Measurements from ENCODE around the gene CAMK4.

Gene CAMK4

DNA sequence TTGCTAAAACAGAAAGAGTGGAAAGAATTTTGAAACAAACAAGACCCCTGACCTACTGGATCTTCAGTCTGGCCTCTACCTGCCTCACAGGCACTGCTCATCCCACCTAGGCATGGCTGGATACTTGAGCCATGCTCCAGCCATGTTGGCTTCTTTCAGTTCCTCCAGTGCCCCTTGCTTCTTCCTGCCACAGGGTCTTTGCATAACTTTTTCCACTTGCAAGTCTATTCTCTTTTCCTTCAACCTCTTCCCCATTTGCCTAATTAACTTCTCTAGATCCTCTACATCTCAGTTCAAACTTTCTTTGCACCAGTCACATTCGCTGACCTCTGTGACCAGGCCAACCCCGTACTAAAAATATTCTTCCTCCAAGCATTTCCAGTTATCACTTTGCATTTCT is 237.8 kb downstream of the CAMK4 start:
- TF ChIP-seq, protein P1, sequence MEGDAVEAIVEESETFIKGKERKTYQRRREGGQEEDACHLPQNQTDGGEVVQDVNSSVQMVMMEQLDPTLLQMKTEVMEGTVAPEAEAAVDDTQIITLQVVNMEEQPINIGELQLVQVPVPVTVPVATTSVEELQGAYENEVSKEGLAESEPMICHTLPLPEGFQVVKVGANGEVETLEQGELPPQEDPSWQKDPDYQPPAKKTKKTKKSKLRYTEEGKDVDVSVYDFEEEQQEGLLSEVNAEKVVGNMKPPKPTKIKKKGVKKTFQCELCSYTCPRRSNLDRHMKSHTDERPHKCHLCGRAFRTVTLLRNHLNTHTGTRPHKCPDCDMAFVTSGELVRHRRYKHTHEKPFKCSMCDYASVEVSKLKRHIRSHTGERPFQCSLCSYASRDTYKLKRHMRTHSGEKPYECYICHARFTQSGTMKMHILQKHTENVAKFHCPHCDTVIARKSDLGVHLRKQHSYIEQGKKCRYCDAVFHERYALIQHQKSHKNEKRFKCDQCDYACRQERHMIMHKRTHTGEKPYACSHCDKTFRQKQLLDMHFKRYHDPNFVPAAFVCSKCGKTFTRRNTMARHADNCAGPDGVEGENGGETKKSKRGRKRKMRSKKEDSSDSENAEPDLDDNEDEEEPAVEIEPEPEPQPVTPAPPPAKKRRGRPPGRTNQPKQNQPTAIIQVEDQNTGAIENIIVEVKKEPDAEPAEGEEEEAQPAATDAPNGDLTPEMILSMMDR (IDR thresholded peaks at IDR 0.05; ENCODE audit: low read depth, low read length): no peak
- no peak for DNase-seq (ENCODE audit: low read depth, low spot score)
- in situ Hi-C loops (cut with HindIII; ENCODE audit: low sequenced_read_pairs): no loop called here
- H3K4me3 ChIP-seq (ENCODE audit: low read depth, low read length): no peak overlapping the region

DNA sequence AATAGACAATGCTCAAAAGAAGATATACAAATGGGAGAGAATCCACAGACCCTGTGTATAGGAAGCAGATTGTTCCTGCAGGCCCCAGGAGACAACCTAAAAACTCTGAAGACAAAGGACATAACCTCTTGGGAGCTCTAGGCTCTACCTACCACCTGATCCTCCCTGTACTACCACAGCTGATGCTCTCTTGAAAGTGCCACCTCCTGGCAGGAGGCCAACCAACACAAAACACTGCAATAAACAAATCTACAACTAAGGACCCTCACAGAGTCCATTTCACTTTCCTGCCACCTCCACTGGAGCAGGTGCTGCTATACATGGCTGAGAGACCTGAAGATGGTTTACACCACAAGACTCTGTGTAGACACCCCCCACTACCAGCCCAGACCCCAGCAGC is 239.1 kb downstream of the CAMK4 start:
- DNase-seq (ENCODE audit: low read depth, low spot score): no peak
- in situ Hi-C loops (cut with HindIII; ENCODE audit: low sequenced_read_pairs): no loop called here
- TF ChIP-seq, protein P1 (IDR thresholded peaks at IDR 0.05; ENCODE audit: low read depth, low read length): no peak
- H3K4me3 ChIP-seq (ENCODE audit: low read depth, low read length): no peak overlapping the region

DNA sequence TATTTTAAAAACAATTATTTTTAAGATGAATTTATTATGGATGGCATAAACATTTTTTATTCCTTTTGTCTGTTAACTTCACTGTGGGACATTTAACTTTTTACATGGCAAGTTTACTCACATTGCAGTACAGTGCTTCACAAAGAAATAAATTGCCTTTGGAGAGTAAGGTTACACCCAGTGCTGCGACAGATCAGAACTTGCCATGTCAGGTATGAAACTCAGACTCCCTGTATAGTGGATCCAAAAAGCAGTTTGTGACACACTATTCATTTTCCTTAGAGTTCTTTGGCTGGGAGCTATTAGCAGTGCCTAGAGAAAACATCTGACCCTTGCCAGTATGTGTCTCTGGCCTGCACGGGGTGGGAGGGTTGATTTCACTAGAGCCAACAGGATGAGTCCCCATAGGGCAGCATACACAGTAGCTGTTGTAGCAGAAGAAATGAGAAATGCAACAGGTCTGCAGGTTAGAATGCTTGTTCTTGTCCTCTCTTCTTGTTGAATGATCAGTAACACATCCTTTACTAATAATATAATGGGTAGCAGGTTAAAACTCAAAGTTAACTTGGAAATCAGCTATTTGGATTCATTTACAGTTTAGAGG is 245.2 kb downstream of the CAMK4 start:
- in situ Hi-C loops (cut with HindIII; ENCODE audit: low sequenced_read_pairs): no loop called here
- no peak for DNase-seq (ENCODE audit: low read depth, low spot score)
- H3K4me3 ChIP-seq (ENCODE audit: low read depth, low read length): no peak overlapping the region
- TF ChIP-seq, protein P1 (IDR thresholded peaks at IDR 0.05; ENCODE audit: low read depth, low read length): no peak

DNA sequence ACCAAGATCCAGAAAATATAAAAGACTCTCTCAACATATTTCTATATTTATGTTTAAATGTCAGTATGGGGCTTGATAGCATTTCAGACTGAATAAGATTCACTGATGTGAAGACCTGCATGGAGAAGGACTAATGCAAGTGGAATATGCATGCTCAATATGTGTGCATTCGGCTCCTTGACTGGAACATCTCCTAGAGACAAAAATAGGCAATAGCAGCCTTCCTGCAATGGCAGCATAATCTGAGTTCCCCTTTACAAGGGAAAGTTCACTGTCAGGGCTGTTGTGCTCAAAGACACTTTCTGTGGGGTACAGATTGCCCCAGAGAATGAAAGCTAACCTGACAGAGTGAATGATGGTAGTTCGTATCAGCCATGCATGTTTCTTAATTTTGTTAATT is 245.7 kb downstream of the CAMK4 start:
- TF ChIP-seq, protein P1 (IDR thresholded peaks at IDR 0.05; ENCODE audit: low read depth, low read length): peak; percentile 16
- H3K4me3 ChIP-seq (ENCODE audit: low read depth, low read length): no peak overlapping the region
- in situ Hi-C loops (cut with HindIII; ENCODE audit: low sequenced_read_pairs): no loop called here
- no peak for DNase-seq (ENCODE audit: low read depth, low spot score)

DNA sequence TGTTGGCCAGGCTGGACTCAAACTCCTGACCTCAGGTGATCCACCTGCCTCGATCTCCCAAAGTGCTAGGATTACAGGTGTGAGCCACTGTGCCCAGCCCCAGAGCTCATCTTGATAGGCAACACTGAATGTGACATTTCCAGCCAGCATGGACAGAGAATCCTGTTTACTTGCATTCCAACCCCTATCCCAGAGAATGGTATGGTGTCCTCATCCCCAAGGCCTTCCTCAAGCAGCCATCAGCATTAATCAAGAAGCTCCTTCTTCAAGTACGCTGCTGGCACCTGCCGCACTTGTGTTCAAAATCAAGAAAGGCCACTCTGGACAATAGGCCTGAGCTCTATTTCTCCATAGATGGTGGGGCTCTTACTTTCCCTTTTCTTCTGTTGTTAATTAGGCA is 247.9 kb downstream of the CAMK4 start:
- TF ChIP-seq, protein P1 (IDR thresholded peaks at IDR 0.05; ENCODE audit: low read depth, low read length): no peak
- in situ Hi-C loops (cut with HindIII; ENCODE audit: low sequenced_read_pairs): no loop called here
- no peak for DNase-seq (ENCODE audit: low read depth, low spot score)
- no peak overlapping the region for H3K4me3 ChIP-seq (ENCODE audit: low read depth, low read length)

DNA sequence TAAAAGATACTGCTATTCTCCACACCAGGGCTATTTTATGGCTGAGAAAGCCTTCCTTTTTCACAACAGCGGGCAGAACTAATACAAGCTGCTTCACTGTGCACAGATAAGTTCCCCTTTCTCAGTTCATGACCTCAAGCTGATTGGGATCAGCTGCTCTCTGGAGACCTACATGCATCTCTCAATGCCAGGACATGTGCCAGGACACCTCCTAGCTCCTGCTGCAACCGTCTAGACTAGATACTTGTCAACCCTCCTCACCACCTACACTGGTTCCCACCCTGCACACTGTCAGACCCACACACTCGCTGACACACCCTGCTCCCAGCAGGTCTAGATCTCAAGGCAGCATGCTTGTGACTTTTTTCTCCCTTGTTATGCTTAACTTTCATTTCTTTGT is 248.4 kb downstream of the CAMK4 start:
- in situ Hi-C loops (cut with HindIII; ENCODE audit: low sequenced_read_pairs): no loop called here
- DNase-seq (ENCODE audit: low read depth, low spot score): no peak
- H3K4me3 ChIP-seq (ENCODE audit: low read depth, low read length): no peak overlapping the region
- TF ChIP-seq, protein P1 (IDR thresholded peaks at IDR 0.05; ENCODE audit: low read depth, low read length): no peak

DNA sequence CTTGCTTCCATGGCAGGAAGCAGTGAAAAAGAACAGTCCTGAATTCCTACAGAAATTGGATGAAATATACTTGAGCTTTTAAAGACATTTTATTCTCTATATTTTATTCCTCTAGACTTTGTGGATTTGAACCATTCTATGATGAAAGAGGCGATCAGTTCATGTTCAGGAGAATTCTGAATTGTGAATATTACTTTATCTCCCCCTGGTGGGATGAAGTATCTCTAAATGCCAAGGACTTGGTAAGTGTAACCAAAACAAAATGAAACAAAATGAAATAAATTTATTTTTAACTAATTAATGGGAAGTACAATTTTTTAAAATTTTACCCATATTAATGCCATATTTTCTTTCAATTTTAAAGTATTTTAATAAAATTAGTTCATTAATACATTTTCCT is 254.1 kb downstream of the CAMK4 start:
- TF ChIP-seq, protein P1 (IDR thresholded peaks at IDR 0.05; ENCODE audit: low read depth, low read length): peak; percentile 38
- in situ Hi-C loops (cut with HindIII; ENCODE audit: low sequenced_read_pairs): no loop called here
- peak; percentile 26 for DNase-seq (ENCODE audit: low read depth, low spot score)
- H3K4me3 ChIP-seq (ENCODE audit: low read depth, low read length): no peak overlapping the region
